ENCODE measurements around the gene SNAPC4. TPM values are rescaled to one million over a fixed set of nuclear protein-coding genes. Genes with fewer than 3 reads are reported as not detected.

The SNAPC4 gene
- polyA plus RNA-seq, 1 donor from 2014 or later: 6.8 TPM

GRCh38 chr9:136354592-136355085, 45.3 kb downstream of the SNAPC4 start:
- Histone ChIP-seq H3K79me2 (replicated peaks; ENCODE audit: insufficient read depth, low read length) (no peaks in the 10 kb centered on the region), H3K36me3 (ENCODE audit: insufficient read depth, low read length) (no peaks in the 10 kb centered on the region), H3K4me3 (ENCODE audit: low read length) (no peak overlapping the region), H4K20me1 (ENCODE audit: insufficient read depth) (no peaks in the 10 kb centered on the region), H3F3A (ENCODE audit: insufficient read depth, low read length, poor library complexity, severe bottlenecking) (no peaks in the 10 kb centered on the region), H2AFZ (ENCODE audit: low read depth, low read length) (no peak overlapping the region), H3K9me3 (ENCODE audit: low read length) (no peaks in the 10 kb centered on the region), H3K27me3 (ENCODE audit: insufficient read depth, low read depth, low read length) (no peaks in the 10 kb centered on the region), H3K9me2 (ENCODE audit: insufficient read depth, low read length) (no peaks in the 10 kb centered on the region), H3K27ac (ENCODE audit: low read length) (no peak overlapping the region), H3K4me2 (ENCODE audit: low read length) (no peak overlapping the region), H3K9ac (ENCODE audit: low read length) (no peak overlapping the region)
- TF ChIP-seq RAD21 (conservative IDR thresholded peaks at IDR 0.05): no peak
- no peak for TF ChIP-seq MXI1 (conservative IDR thresholded peaks at IDR 0.05; ENCODE audit: poor library complexity, severe bottlenecking)
- no peak for TF ChIP-seq POLR2AphosphoS5 (IDR thresholded peaks at IDR 0.05)
- TF ChIP-seq EP300 (conservative IDR thresholded peaks at IDR 0.05; ENCODE audit: poor library complexity, severe bottlenecking): no peak
- no peak for TF ChIP-seq TAF1 (IDR thresholded peaks at IDR 0.05; ENCODE audit: low read depth)
- no peak for TF ChIP-seq EZH2 (IDR thresholded peaks at IDR 0.05; ENCODE audit: borderline replicate concordance, insufficient read depth, low read length, poor library complexity, severe bottlenecking)

- Histone ChIP-seq H3F3A (ENCODE audit: insufficient read depth, low read length, poor library complexity, severe bottlenecking) (no peaks in the 10 kb centered on the region), H4K20me1 (ENCODE audit: insufficient read depth) (no peaks in the 10 kb centered on the region), H3K36me3 (ENCODE audit: insufficient read depth, low read length) (no peaks in the 10 kb centered on the region), H3K4me3 (ENCODE audit: low read length) (no peak overlapping the region), H3K9ac (ENCODE audit: low read length) (no peak overlapping the region), H3K79me2 (replicated peaks; ENCODE audit: insufficient read depth, low read length) (no peaks in the 10 kb centered on the region), H3K9me2 (ENCODE audit: insufficient read depth, low read length) (no peaks in the 10 kb centered on the region), H3K27me3 (ENCODE audit: insufficient read depth, low read depth, low read length) (no peaks in the 10 kb centered on the region), H2AFZ (ENCODE audit: low read depth, low read length) (no peak overlapping the region), H3K27ac (ENCODE audit: low read length) (no peak overlapping the region), H3K9me3 (ENCODE audit: low read length) (no peaks in the 10 kb centered on the region), H3K4me2 (ENCODE audit: low read length) (no peak overlapping the region)
- TF ChIP-seq, protein P1, sequence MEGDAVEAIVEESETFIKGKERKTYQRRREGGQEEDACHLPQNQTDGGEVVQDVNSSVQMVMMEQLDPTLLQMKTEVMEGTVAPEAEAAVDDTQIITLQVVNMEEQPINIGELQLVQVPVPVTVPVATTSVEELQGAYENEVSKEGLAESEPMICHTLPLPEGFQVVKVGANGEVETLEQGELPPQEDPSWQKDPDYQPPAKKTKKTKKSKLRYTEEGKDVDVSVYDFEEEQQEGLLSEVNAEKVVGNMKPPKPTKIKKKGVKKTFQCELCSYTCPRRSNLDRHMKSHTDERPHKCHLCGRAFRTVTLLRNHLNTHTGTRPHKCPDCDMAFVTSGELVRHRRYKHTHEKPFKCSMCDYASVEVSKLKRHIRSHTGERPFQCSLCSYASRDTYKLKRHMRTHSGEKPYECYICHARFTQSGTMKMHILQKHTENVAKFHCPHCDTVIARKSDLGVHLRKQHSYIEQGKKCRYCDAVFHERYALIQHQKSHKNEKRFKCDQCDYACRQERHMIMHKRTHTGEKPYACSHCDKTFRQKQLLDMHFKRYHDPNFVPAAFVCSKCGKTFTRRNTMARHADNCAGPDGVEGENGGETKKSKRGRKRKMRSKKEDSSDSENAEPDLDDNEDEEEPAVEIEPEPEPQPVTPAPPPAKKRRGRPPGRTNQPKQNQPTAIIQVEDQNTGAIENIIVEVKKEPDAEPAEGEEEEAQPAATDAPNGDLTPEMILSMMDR (IDR thresholded peaks at IDR 0.05; ENCODE audit: poor library complexity, severe bottlenecking): no peak
- TF ChIP-seq RAD21 (conservative IDR thresholded peaks at IDR 0.05) (no peak), EZH2 (IDR thresholded peaks at IDR 0.05; ENCODE audit: borderline replicate concordance, insufficient read depth, low read length, poor library complexity, severe bottlenecking) (no peak), REST (IDR thresholded peaks at IDR 0.05; ENCODE audit: borderline replicate concordance) (no peak), MXI1 (conservative IDR thresholded peaks at IDR 0.05; ENCODE audit: poor library complexity, severe bottlenecking) (no peak), EP300 (conservative IDR thresholded peaks at IDR 0.05; ENCODE audit: poor library complexity, severe bottlenecking) (no peak), POLR2AphosphoS5 (IDR thresholded peaks at IDR 0.05) (no peak), SMC3 (conservative IDR thresholded peaks at IDR 0.05; ENCODE audit: poor library complexity) (no peak), TAF1 (IDR thresholded peaks at IDR 0.05; ENCODE audit: low read depth) (no peak)
Measured at GRCh38 chr9:136353757-136354488, 46.0 kb downstream of the SNAPC4 start.

All from neural cell (in vitro differentiated cells).